Measurements from ENCODE around the gene SLC7A8.

DNA sequence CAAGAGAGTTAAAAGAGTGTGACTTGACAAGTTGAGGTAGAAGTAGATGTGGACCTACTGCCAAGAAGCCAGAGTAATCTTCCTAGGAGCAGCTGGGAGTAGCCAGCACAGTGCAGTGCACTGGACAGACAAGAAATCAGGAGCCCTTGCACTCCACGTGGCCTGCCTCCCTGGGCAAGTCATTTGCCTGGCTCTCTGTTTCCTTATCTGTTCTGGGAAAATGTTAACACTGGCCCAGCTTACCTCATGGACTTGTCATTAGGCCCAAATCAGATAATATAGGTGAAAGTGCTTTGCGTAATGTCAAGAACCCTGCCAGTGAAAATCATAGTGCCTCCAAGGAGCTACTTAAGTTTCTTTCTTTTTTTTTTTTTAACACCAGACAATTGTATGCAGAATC, 19.2 kb downstream of the SLC7A8 start:
- TF ChIP-seq EZH2 (IDR thresholded peaks at IDR 0.05; ENCODE audit: low read depth, unreplicated experiment) = no peak
- TF ChIP-seq, protein P1, sequence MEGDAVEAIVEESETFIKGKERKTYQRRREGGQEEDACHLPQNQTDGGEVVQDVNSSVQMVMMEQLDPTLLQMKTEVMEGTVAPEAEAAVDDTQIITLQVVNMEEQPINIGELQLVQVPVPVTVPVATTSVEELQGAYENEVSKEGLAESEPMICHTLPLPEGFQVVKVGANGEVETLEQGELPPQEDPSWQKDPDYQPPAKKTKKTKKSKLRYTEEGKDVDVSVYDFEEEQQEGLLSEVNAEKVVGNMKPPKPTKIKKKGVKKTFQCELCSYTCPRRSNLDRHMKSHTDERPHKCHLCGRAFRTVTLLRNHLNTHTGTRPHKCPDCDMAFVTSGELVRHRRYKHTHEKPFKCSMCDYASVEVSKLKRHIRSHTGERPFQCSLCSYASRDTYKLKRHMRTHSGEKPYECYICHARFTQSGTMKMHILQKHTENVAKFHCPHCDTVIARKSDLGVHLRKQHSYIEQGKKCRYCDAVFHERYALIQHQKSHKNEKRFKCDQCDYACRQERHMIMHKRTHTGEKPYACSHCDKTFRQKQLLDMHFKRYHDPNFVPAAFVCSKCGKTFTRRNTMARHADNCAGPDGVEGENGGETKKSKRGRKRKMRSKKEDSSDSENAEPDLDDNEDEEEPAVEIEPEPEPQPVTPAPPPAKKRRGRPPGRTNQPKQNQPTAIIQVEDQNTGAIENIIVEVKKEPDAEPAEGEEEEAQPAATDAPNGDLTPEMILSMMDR (conservative IDR thresholded peaks at IDR 0.05; ENCODE audit: low read depth in 2 of 2) = no peak
